ENCODE data around the gene ELAPOR1.

- TF ChIP-seq CTCF (IDR thresholded peaks at IDR 0.05) (no peak), POLR2A (IDR thresholded peaks at IDR 0.05) (no peak)
Measured at GRCh38 chr1:109078317-109078716, 35.6 kb upstream of the ELAPOR1 start.
